CD4-positive, alpha-beta T cell treated with Interleukin-12 subunit alpha and Interleukin-12 subunit beta, for 1 hour (primary cell): ENCODE data around the gene GPBAR1.

Experiments
- DNase-seq: peaks from one replicate; pipeline ENCODE4 v3.0.0-alpha.2; 2020

The GPBAR1 gene, protein sequence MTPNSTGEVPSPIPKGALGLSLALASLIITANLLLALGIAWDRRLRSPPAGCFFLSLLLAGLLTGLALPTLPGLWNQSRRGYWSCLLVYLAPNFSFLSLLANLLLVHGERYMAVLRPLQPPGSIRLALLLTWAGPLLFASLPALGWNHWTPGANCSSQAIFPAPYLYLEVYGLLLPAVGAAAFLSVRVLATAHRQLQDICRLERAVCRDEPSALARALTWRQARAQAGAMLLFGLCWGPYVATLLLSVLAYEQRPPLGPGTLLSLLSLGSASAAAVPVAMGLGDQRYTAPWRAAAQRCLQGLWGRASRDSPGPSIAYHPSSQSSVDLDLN

DNA sequence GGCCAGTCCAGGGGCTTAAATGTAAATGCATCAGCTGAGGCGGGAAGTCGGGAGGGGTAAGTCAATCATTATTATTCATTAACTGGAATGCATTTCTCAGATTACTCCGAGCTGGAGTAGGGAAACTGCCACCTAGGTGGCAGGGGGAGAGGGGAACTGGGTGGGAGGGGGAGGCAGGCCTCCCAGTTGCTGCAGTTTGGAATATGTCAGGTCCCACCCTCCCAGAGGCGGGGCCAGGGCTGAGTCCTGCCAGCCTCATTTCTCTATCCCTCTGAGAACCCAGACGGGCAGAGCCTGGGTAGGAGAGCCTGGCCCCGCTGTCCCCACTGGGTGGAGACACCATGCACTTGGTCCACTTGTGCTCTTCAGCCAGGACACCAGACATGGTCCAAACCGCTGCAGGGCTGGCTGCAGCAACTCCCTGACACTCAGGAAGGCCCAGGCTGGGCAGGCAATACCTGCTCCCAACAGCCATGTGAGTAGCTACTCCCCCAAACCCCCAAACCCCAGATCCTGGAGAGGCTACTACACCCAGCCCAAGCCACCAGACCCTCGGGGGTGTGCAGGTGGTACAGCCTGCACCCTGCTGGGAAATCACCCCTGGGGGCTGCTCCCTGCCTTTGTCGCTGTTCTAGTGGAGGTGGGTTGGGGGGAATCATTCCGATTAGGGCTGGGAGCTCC lies at the start of gene GPBAR1:
TSS of gene GPBAR1 (plus strand) at position 274 of the 681 bp plus-strand sequence. CDS start 1,710 bp downstream, outside the sequence.
- no peak for DNase-seq

DNA sequence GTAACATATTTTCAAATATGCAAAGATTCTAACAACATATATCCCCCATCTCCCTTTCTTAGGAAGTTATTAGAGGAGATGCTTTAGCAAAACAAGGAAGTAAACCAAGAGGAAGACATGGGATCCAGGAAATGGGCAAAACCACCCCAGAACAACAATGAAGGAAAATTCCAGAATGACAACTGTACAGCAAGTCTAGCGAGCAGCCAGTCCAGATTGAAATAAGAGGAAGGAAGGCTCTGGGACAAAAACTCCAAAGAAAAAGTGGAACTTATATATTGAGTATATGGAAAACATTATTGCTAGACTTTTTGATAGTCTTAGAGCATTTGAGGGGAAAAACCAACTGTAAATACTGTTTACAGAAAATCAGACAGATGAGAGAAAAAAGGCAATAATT lies 46.7 kb upstream of the GPBAR1 start:
- no peak for DNase-seq

DNA sequence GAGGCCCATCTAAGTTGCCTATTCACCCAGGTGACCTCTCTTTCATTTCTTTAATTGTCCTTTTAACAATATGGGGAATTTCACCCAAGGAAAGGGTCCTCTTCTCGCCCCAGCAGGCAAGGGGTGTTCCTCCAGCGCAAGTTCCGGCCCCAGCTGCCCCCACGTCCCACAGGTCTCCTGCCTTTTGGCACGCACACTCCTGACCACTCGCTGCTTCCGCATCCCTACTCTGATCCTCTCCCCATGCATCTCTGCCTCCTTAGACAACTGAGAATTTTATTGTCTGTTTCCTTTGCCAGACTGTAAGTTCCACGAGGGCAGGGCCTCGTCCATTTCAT lies 44.5 kb upstream of the GPBAR1 start:
- DNase-seq, result no peak

DNA sequence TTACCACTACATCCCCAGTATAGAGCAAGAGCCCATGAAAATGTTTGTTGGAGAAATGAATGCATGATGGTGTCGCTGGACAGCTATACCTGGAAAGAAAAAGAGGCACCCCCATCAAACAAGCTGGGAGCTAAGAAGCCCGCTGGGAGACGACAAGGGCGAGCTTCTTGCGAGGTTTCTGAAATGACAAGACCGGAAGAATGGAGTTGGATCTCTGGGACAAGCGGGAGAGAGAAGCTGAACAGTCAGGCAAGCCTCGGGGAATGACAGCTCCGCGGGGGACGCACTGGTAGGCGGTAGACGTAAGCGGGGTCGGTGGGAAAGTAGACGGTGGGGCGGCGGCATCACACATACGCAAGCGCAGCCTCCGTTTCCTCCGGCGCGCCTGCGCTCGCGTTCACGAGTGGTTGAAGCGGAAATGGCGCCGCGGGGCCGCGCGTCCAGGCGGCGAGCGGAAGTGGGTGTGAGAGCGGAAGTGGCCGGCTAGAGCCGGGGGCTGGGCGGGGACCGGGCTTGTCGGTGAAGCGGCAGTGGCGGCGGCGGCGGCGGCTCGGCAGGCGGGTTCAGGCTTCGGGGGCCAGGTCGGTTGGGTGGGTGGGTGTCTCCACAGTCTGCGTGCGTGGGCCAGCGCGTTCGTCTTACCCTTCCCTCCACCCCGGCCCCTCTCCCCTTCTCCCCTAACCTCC lies 44.0 kb upstream of the GPBAR1 start, which contains the start of gene ARPC2:
TSS of gene ARPC2 (plus strand) at position 516 of the 686 bp plus-strand sequence. CDS start 282 bp downstream, outside the sequence.
- peak; percentile 95 for DNase-seq

DNA sequence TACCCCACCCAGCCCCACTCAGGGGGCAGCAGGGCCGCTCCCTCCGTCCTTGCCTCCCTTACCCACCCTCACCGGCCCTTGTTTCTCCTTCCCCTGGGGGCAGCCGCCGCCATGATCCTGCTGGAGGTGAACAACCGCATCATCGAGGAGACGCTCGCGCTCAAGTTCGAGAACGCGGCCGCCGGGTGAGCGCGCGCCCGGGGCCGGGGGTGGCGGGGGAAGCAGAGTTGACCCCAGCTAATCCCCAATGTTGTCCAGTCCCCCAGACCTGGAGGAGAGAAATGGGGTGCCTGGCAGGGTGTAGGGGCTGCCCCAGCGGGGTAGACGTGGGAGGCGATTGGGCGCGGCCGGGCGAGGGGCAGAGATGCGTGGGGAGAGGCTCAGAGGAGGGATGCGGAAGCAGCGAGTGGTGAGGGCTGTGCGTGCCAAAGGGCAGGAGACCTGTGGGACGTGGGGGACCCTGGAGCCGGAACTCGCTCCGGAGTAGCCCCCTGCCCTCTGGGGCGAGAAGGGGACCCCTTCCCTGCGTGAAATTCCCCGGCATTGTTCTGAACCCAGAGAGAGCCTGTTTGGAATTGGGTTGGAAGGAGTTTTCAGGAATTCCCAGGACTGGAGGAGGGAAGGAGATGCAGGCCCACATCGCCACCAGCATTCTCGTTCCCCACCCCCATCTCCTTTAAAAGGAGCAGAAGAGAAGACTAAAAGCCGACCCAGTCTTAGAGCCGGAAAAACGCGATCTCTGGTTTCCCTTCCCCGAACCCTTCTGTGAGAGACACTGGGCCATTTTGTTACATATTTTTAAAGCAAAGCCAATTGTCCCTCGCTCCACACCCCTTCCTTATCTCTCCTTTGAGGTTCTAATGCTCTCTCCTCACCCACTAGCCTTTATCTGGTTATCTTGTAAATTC lies 43.2 kb upstream of the GPBAR1 start:
- DNase-seq, result peak; percentile 66

DNA sequence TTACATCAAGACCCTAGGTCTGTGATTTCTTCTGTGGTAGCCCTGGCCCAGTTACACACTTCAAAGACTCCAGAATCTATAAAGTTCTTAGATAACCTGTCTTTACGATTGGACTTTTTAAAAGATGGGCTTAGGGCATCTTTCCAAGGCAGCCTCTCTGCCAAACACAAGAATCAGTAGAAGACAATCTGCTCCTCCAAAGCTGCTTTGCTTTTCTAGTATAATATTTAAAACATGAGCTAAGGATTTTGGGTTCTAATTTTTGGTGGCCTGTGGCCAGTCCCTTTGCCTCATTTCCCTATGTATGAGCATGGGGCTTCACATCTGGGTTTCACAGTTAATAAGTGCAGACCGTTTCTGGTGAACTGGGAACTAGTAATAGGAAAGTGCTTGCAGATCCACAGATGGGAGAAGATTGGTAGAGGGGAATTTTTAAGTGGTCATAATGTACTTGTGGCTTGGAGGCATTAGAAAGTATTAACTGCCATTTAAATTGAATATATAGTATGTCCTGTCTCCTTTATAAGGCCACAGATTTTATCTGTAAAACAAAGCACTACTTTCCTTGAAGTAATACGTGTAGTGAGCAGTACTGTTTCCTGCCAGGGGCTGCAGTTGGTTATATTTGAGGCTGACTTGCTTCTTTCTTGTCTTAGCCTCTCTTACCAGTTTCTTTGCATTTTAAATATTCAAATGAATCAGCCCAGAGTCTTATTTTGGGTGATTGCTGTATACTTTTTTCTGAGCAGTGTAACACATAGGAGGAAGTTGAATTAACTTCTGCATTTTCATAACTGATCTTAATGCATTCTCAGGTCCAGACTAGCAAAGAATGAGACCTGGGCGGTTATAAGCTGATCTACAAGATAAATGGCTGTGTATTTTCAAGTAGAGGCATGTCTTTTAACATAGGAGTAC lies 42.3 kb upstream of the GPBAR1 start:
- DNase-seq, result peak; percentile 57

DNA sequence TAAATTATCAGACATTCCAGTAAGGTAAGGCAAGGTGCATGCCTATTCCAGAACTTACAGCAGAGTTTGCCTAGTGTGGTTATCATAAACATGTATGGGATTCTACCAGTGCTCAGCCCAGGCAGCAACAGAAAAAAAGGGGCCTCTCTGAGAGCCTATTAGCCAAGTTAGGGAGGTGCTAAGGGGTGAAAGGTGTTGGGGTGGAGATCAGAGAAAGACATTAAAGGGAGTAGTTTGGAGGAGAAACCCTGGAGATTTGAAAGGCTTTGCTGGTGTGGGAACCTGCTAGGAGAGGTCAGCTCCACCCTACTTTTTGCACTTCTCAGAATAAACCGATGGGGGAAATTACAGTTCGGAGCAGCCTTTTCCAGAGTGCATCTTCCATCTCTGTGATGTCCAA lies 40.9 kb upstream of the GPBAR1 start:
- peak; percentile 30 for DNase-seq

DNA sequence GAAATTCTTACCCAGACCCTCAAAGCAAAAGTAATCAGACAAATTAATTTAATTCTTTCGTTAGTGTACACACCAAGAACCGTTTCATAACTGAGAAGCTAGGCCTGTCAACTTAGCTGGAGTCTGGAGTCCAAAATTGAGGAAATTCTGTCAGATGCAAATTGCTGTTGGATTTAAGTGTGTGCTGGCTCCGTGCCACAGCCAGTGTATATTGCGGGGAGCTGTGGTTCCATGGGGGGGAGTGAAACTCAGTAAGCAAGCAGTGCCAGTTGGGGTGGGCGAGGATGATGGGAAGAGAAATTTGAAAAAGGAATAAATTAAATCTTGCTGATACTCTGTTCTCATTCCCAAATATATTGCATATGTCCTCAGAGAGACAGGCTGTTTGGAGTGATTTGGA lies 39.8 kb upstream of the GPBAR1 start:
- DNase-seq, result no peak

DNA sequence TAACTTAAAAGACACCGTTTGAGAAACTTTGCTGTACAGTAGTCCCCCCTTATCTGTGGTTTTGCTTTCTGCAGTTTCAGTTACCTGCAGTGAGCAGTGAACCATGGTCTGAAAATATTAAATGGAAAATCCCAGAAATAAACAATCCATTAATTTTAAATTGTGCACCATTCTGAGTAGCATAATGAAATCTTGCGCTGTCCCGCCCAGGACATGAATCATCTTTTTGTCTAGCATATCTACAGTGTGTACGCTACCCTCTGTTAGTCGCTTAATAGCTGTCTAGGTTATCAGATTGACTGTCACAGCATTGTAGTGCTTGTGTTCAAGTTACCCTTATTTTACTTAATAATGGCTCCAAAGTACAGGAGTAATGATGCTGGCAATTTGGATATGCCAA lies 37.8 kb upstream of the GPBAR1 start:
- peak; percentile 42 for DNase-seq

DNA sequence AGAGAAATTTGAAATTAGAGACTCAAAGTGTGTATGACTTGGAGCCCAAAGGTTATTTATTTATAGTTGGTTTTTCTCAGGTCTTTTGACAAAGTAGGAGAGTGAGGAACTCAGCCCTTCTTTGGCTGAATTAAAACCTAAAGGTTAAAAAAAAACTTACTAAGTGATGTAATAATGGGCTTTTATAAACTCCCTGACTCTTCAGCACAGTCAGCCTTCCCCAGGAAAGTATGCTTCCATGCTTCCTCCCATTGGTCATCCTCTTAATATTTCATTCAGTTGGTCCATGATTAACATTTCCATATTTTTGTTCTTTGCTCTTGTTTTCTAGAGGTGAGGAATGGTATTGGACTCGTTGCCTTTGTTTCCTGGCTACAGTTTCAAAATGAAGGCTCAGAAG lies 36.6 kb upstream of the GPBAR1 start:
- DNase-seq, result no peak

DNA sequence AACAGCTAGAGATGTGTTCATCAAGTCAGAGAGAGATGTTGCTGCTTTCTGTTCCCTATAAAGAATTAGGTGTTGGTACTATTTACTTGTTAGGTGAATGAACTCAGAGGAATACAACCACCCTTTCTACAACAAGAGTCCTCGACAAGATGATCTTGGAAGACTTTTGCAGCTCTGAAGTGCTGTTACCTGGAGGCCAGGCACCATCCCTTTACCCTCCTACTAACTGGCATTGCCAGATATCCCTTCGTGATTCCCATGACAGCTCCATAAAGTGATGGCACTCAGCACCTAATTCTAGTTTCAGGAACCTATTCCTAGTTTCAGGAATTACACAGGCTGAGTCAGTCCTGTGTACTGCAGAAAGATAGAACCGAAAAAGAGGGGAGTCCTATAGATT lies 33.9 kb upstream of the GPBAR1 start:
- DNase-seq, result no peak

DNA sequence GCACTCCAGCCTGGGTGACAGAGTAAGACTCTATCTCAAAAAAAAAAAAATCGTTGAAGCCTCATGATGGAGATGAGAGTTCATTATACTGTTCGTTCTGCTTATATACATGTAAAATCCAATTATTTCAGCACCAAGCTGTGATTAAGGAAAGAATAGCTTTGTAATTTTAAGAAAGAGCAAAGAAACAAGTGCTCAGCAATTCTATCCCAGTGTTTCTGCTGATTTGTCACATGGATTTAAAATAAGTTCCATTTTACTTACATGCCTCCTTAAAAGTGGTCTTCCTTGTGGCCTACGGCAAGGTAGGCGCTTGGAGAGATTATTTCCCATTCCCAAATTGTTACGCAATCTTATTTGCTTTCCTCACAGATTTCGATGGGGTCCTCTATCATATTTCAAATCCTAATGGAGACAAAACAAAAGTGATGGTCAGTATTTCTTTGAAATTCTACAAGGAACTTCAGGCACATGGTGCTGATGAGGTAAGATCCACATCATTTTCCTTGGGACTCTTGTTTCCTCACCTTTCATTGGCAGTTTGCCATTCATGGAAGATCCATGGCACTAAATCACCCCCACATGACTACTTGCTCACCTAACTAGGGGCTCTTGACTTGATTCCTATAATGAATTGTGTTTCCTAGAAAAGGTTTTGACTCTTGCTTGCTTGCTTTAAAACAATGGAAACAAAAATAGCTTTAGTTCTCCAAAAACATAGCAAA lies 32.3 kb upstream of the GPBAR1 start:
- DNase-seq, result no peak

DNA sequence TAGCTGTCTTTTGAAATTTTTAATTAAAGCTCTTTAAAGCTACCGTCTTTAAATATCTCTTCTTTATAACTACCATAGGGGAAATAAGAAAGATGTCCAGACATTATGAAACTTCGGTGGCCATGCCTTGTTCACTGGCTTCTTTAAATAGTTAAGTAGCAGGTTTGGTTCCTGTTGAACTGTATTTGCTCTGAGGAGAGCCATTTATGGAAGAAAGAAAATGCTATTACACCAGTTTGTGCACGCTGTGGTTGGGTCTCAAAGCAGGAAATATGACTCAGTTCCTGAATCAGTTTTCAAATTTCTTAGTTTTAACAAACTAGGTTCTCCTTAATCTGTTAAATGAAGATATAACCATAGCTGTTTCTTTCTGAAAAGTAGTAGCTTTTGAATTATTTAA lies 31.6 kb upstream of the GPBAR1 start:
- peak; percentile 71 for DNase-seq

DNA sequence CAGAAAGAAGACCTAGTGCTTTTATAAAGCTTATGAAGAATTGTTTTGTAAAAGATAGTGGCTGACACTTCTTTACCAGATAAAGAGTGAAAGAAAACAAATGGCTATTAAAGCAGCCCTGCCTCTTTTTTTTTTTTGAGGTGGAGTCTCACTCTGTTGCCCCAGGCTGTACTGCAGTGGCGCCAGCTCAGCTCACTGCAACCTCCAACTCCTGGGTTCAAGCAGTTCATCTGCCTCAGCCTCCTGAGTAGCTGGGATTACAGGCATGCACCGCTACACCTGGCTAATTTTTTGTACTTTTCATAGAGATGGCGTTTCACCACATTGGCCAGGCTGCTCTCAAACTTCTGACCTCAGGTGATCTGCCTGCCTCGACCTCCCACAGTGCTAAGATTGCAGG lies 31.0 kb upstream of the GPBAR1 start:
- DNase-seq, result no peak

DNA sequence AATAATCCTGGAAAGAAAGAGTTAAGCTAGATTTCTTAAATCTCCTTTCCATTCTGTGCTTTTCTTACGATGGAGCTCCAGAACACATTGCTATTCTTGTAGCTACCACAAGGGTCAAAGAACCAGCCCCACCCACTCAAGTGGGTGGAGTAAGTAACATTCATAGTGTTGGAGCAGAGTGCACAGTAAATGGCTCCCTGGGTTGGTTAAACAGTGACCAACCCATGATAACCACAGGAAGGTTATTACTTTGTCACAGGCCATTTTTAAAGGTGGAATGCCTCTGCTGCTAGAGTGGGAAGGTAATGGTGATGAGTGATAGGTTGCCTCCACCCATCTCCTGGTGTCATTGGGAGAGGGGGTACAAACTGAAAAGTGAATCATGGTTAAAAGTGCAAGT lies 29.9 kb upstream of the GPBAR1 start:
- peak; percentile 49 for DNase-seq

DNA sequence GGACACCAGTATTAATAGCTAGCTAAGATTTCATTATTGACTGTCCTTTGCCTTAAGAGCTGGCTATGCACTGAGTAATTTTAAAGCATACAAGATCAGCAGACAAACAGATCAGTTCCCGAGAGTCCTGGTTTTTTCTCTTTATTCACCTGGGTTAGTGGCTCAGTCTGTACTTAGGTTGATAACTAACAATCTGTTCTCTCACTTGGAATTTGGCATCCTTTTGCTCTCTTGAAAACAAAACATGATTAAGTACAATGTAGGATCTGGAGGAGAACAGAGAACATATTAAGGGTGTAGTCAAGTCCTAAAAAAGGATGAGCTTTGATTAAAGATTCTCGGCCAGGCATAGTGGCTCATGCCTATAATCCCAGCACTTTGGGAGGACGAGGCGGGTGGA lies 27.3 kb upstream of the GPBAR1 start:
- DNase-seq, result no peak

DNA sequence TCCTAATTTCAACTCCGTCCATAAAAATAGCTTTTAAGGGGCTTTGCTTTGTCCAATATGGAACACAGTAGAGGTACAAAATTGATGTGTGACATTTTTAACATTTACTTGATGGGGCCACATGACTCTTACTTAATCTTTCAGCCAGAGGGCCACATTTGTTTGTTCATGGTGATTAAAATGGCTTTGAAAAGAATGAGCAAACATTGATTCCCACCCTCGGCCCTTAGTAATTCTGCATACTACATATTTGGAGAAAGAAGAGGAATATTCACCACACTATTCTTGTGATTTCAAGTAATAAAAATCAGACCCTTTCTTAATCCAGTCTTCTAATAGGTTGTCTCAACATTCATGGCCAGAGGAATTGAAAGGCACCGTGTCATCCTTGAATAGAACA lies 26.3 kb upstream of the GPBAR1 start:
- DNase-seq, result no peak

DNA sequence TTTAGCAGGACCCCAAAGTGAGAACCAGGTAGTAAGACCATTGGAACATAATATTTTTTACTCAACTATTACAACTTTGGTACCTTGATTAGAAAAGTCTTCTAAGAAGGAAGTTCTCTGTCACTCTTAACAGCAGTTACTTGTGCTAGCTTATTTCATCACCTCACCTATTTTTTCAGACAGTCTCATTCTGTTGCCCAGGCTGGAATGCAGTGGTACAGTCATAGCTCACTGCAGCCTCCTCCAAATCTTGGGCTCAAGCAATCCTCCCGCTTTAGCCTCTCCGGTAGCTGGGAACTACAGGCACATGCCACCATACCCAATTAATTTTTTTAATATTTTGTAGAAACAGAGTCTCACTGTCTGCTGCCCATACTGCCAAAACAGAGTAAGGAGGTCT lies 25.8 kb upstream of the GPBAR1 start:
- no peak for DNase-seq

DNA sequence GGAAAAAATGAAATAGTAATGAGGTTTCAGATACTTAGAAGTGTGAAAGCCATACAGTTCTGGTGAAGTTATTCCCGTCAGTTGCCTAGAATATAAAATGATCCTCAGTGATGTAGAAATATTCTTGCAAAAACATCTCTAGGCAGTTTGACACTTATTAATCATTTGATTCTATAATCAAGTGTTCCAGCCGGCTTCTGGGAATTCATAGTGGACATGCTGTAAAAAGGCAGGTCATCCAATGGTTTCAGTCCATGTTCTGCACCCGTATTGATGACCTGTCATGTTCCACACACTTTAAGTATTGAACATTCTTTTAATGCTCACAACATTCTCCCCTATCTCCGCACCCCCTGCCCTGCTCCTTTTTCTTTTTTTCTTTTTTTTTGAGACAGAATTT lies 24.0 kb upstream of the GPBAR1 start:
- DNase-seq, result no peak

DNA sequence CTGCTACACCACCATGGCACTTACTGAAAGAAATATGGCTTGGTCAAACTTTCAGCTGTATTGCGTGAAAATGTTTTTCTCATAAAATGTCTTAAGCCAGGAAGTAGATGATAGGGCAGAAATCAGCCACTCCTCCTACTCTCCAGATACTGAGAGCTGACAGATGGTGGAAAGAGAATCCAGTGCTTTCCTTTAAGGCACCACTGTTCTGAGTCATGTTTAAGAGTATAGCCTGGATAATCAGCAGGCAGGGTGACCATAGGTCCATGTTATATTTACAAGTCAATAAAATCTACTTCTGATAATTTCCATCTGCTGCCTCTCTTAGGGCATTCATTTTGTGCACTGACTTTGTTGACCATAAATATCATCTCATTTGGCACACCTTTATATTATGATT lies 21.9 kb upstream of the GPBAR1 start:
- no peak for DNase-seq

DNA sequence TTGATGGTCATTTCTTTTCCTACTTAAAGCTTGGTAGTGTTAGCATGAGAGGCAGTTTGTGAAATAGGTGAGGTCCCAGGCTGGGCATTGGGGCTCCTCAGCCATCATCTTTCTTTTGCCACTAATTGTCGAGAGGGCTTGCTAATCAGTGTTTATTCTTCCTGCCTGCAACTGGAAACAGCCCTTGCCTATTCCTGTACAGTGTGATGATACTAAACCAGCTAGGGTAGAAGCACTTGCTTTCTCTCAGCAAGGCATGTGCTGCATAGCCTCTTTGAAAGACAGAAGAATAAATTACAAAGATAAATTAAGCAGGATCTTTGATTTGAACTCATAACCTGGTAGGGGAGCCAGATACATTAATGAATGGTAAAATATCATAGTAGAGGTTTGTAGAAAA lies 16.6 kb upstream of the GPBAR1 start:
- no peak for DNase-seq
